ENCODE data around the gene NRIP1. TPM values are rescaled to one million over a fixed set of nuclear protein-coding genes. Genes with fewer than 3 reads are reported as not detected.
A peak's percentile ranks its signal among the peaks of the same experiment; 100 is the strongest.

NRIP1 gene
- total and polyA plus RNA-seq, 2 donors (not counting 1 experiment from before 2014, with no cell fraction given) = 3.3 to 32.1 TPM

DNA sequence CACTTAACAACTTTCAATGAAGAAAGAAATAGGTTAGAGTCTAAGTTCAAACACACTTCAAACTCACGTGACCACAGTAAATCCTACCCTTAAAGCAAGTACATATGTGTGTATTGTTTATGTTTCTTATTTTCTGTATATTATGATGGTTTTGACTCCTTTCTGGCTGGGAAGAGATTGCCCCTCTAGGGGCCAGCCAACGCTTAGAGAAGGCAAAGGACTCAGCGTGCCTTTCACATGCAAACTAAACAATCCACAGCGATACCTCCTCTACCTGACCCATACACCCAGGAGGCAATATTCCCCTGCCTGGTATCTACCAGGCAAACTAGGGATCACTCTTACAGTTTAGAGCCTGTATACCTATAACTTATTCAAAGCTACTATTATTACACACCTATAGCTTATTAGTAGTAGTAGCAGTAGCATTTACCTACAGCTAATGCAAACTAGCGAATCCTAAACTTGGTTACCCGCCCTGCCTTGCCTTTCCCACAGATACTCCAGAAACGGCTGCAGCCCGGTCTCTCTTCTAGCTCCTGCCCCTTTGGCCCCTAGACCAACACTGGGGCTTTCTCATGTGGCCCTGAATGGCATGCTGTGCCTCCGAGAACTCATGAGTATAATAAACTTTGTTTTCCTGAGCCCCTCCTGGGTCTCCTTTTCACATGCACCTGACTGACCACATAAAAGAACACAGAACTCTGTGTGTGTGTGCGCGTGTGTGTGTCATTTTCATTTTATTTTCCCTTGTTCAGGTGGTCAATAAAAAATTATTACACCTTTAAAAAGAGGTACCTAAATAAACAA, 14.0 kb downstream of the NRIP1 start:
- no peak for ATAC-seq (ENCODE audit: low read depth)
- intact Hi-C loops (cut with micrococcal nuclease) = no loop called here
- Mint-ChIP-seq H3K9me3 (ENCODE audit: insufficient read depth) (no peaks in the 10 kb centered on the region), H3K4me1 (peaks cover 76% of the 10 kb centered on the region), H3K27me3 (no peaks in the 10 kb centered on the region), H3K4me3 (peak overlapping the region; percentile 3), H3K27ac (no peak overlapping the region)
- peaks cover 30% of the 10 kb centered on the region for H4K20me1 ChIP-seq (ENCODE audit: control insufficient read depth, insufficient read depth, low read length, poor library complexity, severe bottlenecking)
- no peak for TF ChIP-seq EZH2 (IDR thresholded peaks at IDR 0.05; ENCODE audit: borderline replicate concordance, insufficient read depth, low read depth, low read length, poor library complexity, severe bottlenecking)
- TF ChIP-seq, protein P1, sequence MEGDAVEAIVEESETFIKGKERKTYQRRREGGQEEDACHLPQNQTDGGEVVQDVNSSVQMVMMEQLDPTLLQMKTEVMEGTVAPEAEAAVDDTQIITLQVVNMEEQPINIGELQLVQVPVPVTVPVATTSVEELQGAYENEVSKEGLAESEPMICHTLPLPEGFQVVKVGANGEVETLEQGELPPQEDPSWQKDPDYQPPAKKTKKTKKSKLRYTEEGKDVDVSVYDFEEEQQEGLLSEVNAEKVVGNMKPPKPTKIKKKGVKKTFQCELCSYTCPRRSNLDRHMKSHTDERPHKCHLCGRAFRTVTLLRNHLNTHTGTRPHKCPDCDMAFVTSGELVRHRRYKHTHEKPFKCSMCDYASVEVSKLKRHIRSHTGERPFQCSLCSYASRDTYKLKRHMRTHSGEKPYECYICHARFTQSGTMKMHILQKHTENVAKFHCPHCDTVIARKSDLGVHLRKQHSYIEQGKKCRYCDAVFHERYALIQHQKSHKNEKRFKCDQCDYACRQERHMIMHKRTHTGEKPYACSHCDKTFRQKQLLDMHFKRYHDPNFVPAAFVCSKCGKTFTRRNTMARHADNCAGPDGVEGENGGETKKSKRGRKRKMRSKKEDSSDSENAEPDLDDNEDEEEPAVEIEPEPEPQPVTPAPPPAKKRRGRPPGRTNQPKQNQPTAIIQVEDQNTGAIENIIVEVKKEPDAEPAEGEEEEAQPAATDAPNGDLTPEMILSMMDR (IDR thresholded peaks at IDR 0.05) = no peak
- H3K4me3 ChIP-seq (ENCODE audit: control extremely low read depth in 1 of 5, extremely low read depth in 1 of 5, insufficient read depth in 1 of 5, low read depth in 2 of 5, low read length in 4 of 5) = no peak overlapping the region
- CTCF ChIA-PET = no interaction called here
- peaks cover 83% of the 10 kb centered on the region for H3K79me2 ChIP-seq (ENCODE audit: control insufficient read depth, insufficient read depth, low read length)
- no peak for DNase-seq
- peaks cover 0 to 3% of the 10 kb centered on the region in 2 experiments for H3K36me3 ChIP-seq (replicated peaks in 1 of 2; ENCODE audit: control extremely low read depth in 1 of 2, control insufficient read depth in 1 of 2, extremely low read depth in 1 of 2, insufficient read depth in 2 of 2, low read length in 1 of 2)
- H3K4me2 ChIP-seq (replicated peaks; ENCODE audit: low read depth, low read length, poor library complexity, severe bottlenecking) = peak overlapping the region; percentile 60
- no peaks in the 10 kb centered on the region for H3K27me3 ChIP-seq (replicated peaks in 1 of 4; ENCODE audit: control extremely low read depth in 1 of 4, control insufficient read depth in 3 of 4, insufficient read depth in 4 of 4, low read length in 3 of 4)
- peaks cover 26 to 52% of the 10 kb centered on the region in 2 donors for H3K4me1 ChIP-seq (ENCODE audit: control insufficient read depth in 2 of 2, insufficient read depth in 2 of 2, low read length in 2 of 2)
- H3K27ac ChIP-seq (ENCODE audit: low read length in 2 of 2) = no peak overlapping the region
- no peak overlapping the region for H2AFZ ChIP-seq (ENCODE audit: insufficient read depth, low read depth, low read length, poor library complexity, severe bottlenecking)
- H3K9ac ChIP-seq (ENCODE audit: low read length) = no peak overlapping the region
- peaks cover 0 to 5% (median 4%) of the 10 kb centered on the region in 3 donors for H3K9me3 ChIP-seq (ENCODE audit: control extremely low read depth in 1 of 3, control insufficient read depth in 2 of 3, insufficient read depth in 1 of 3, low read length in 2 of 3)
- WGBS (ENCODE audit: insufficient coverage) = 46% methylated on average over 8 of the region's 11 CpGs
- POLR2A ChIA-PET = no interaction called here

DNA sequence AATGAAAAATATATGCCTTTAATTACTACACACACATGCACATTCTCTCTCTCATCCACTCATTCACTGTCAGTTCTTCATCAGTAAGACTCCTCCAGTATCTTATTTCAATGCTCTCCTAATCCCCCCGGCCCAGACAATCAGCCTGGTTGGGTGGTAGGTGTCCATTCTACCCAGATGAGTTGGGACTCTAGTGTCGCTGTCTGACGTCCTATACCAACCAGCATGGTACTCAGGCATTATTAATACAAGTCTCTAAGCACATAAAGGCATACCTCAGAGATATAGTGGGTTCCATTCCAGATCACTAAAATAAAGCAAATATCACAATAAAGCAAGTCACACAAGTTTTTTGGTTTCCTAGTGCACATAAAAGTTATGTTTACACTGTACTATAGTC, 19.8 kb downstream of the NRIP1 start:
- H3K27me3 Mint-ChIP-seq = no peaks in the 10 kb centered on the region
- 100% methylated on average over 2 of the region's 3 CpGs for WGBS (ENCODE audit: insufficient coverage)
- H3K4me1 Mint-ChIP-seq = peaks cover 52% of the 10 kb centered on the region
- Histone ChIP-seq H4K20me1 (ENCODE audit: control insufficient read depth, insufficient read depth, low read length, poor library complexity, severe bottlenecking) (peaks cover 15% of the 10 kb centered on the region), H3K27ac (ENCODE audit: low read length in 2 of 2) (no peak overlapping the region), H3K27me3 (replicated peaks in 1 of 4; ENCODE audit: control extremely low read depth in 1 of 4, control insufficient read depth in 3 of 4, insufficient read depth in 4 of 4, low read length in 3 of 4) (no peaks in the 10 kb centered on the region), H2AFZ (ENCODE audit: insufficient read depth, low read depth, low read length, poor library complexity, severe bottlenecking) (no peak overlapping the region), H3K36me3 (replicated peaks in 1 of 2; ENCODE audit: control extremely low read depth in 1 of 2, control insufficient read depth in 1 of 2, extremely low read depth in 1 of 2, insufficient read depth in 2 of 2, low read length in 1 of 2) (peaks cover 0 to 9% of the 10 kb centered on the region in 2 experiments), H3K9me3 (ENCODE audit: control extremely low read depth in 1 of 3, control insufficient read depth in 2 of 3, insufficient read depth in 1 of 3, low read length in 2 of 3) (peaks cover 0 to 5% (median 4%) of the 10 kb centered on the region in 3 donors), H3K9ac (ENCODE audit: low read length) (no peak overlapping the region), H3K79me2 (ENCODE audit: control insufficient read depth, insufficient read depth, low read length) (peaks cover 74% of the 10 kb centered on the region), H3K4me1 (ENCODE audit: control insufficient read depth in 2 of 2, insufficient read depth in 2 of 2, low read length in 2 of 2) (peaks cover 0 to 15% of the 10 kb centered on the region in 2 donors), H3K4me3 (ENCODE audit: control extremely low read depth in 1 of 5, extremely low read depth in 1 of 5, insufficient read depth in 1 of 5, low read depth in 2 of 5, low read length in 4 of 5) (no peak overlapping the region), H3K4me2 (replicated peaks; ENCODE audit: low read depth, low read length, poor library complexity, severe bottlenecking) (no peak overlapping the region)
- intact Hi-C loops (cut with micrococcal nuclease) = no loop called here
- CTCF ChIA-PET = no interaction called here
- no peak overlapping the region for H3K4me3 Mint-ChIP-seq
- POLR2A ChIA-PET = no interaction called here
- no peak overlapping the region for H3K27ac Mint-ChIP-seq
- peaks cover 4% of the 10 kb centered on the region for H3K9me3 Mint-ChIP-seq (ENCODE audit: insufficient read depth)
- no peak for TF ChIP-seq EZH2 (IDR thresholded peaks at IDR 0.05; ENCODE audit: borderline replicate concordance, insufficient read depth, low read depth, low read length, poor library complexity, severe bottlenecking)
- TF ChIP-seq, protein P1 (IDR thresholded peaks at IDR 0.05) = no peak
- DNase-seq = no peak
- no peak for ATAC-seq (ENCODE audit: low read depth)

Data from B cell (primary cell).